Measurements from ENCODE around the gene KIRREL3. TPM values are rescaled to one million over a fixed set of nuclear protein-coding genes. Genes with fewer than 3 reads are reported as not detected.

Gene KIRREL3
- total RNA-seq, 4 donors from 2014 or later, result 0.82 to 15.7 (median 1.4) TPM; not detected in 1

DNA sequence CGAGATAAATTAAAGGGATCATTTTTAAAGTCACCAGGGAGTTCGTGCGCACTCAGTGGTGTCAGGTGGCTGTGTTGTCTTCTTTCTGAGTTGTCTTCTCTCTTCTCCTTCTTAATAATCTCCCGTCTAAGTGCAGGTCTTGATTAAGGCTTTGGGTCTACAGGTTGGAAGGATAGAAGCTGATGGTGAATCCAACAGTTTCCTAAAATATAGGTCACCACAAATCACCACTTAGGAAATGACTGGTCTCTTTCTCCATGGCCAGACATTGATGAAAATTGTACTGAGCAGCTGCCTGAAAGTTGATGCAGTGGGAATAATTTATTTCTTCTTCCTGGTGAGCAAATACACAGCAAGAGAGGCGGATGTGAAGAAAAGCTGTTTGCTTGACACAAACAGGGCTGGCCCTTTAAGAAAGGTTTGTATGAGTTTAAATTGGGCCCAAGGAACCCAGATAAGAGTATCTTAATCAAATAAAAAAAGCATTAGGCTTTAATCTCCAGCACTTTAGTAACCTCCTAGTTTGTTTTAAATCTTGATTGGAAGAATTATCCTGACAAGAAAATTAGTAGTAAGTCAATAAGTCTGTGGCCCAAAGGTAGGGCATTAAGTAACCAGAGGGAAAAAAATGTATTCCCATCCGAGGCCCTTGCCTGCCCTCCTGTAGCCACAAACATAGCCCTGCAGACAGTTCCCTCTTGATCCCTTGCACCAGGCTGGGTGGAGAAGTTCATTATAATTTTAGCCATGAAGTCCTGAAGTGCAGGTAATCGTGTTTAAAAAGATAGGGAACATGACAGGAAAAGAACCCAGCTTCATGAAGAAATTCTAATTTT is 245.8 kb downstream of the KIRREL3 start:
- H3K27me3 ChIP-seq, result no peaks in the 10 kb centered on the region
- no peak for TF ChIP-seq EP300 (IDR thresholded peaks at IDR 0.05; ENCODE audit: low read depth)
- TF ChIP-seq, protein P1, sequence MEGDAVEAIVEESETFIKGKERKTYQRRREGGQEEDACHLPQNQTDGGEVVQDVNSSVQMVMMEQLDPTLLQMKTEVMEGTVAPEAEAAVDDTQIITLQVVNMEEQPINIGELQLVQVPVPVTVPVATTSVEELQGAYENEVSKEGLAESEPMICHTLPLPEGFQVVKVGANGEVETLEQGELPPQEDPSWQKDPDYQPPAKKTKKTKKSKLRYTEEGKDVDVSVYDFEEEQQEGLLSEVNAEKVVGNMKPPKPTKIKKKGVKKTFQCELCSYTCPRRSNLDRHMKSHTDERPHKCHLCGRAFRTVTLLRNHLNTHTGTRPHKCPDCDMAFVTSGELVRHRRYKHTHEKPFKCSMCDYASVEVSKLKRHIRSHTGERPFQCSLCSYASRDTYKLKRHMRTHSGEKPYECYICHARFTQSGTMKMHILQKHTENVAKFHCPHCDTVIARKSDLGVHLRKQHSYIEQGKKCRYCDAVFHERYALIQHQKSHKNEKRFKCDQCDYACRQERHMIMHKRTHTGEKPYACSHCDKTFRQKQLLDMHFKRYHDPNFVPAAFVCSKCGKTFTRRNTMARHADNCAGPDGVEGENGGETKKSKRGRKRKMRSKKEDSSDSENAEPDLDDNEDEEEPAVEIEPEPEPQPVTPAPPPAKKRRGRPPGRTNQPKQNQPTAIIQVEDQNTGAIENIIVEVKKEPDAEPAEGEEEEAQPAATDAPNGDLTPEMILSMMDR (IDR thresholded peaks at IDR 0.05), result no peak
- no peak for TF ChIP-seq POLR2AphosphoS5 (IDR thresholded peaks at IDR 0.05)
- no peak for TF ChIP-seq POLR2A (IDR thresholded peaks at IDR 0.05)
- in situ Hi-C loops (cut with MboI; ENCODE audit: low pct_ligation_motif_present in 1 of 4, low pct_unique_long_range_greater_than_20kb in 1 of 4, low sequenced_read_pairs in 3 of 4) (no loop called here), intact Hi-C loops (cut with DNase I; ENCODE audit: low total_unique reads) (no loop called here)
- H3K4me1 ChIP-seq, result no peaks in the 10 kb centered on the region
- H3K4me3 ChIP-seq, result no peak overlapping the region
- DNase-seq, result no peak
- no peaks in the 10 kb centered on the region for H3K9me3 ChIP-seq
- no peak overlapping the region for H3K27ac ChIP-seq
- no peaks in the 10 kb centered on the region for H3K36me3 ChIP-seq
- 65 to 75% methylated on average over 6 to 7 of the region's 7 CpGs for WGBS, 2 donors (ENCODE audit: low coverage in 1 of 2)

- 63 to 80% methylated on average over 1 of the region's 1 CpG for WGBS, 2 donors (ENCODE audit: low coverage in 1 of 2)
- no peak for TF ChIP-seq EP300 (IDR thresholded peaks at IDR 0.05; ENCODE audit: low read depth)
- TF ChIP-seq POLR2A (IDR thresholded peaks at IDR 0.05), result no peak
- TF ChIP-seq, protein P1 (IDR thresholded peaks at IDR 0.05), result no peak
- no peak for TF ChIP-seq POLR2AphosphoS5 (IDR thresholded peaks at IDR 0.05)
- DNase-seq, result no peak
- Histone ChIP-seq H3K27ac (no peak overlapping the region), H3K4me1 (no peaks in the 10 kb centered on the region), H3K27me3 (no peaks in the 10 kb centered on the region), H3K4me3 (no peak overlapping the region), H3K9me3 (no peaks in the 10 kb centered on the region), H3K36me3 (no peaks in the 10 kb centered on the region)
- intact Hi-C loops (cut with DNase I; ENCODE audit: low total_unique reads), result no loop called here
- in situ Hi-C loops (cut with MboI; ENCODE audit: low pct_ligation_motif_present in 1 of 4, low pct_unique_long_range_greater_than_20kb in 1 of 4, low sequenced_read_pairs in 3 of 4), result no loop called here
Observed at GRCh38 chr11:126753990-126754389, 246.6 kb downstream of the KIRREL3 start.

DNA sequence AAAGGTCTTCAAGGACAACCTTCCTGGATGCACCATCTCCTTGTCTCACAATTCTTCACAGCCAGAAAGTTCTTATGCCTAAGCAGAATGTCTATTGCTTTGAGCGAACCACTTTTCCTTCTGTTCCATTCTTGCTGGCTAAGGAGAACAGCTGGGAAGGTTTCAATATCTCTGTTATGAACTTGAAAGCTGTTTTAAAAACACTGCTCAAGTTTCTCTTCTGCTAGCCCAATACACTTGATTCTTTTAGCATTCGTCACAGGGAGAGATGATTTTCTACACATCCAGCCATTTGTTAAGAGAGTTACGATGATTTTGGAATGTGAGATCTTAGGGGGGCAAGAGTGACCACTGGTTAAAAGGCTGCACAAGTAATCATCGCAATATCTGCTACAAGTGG is 249.3 kb downstream of the KIRREL3 start:
- 46 to 85% methylated on average over 4 of the region's 4 CpGs for WGBS, 2 donors (ENCODE audit: low coverage in 1 of 2)
- Histone ChIP-seq H3K27ac (no peak overlapping the region), H3K36me3 (no peaks in the 10 kb centered on the region), H3K4me3 (no peak overlapping the region), H3K9me3 (no peaks in the 10 kb centered on the region), H3K27me3 (no peaks in the 10 kb centered on the region), H3K4me1 (no peaks in the 10 kb centered on the region)
- no peak for TF ChIP-seq POLR2AphosphoS5 (IDR thresholded peaks at IDR 0.05)
- TF ChIP-seq POLR2A (IDR thresholded peaks at IDR 0.05), result no peak
- no peak for TF ChIP-seq EP300 (IDR thresholded peaks at IDR 0.05; ENCODE audit: low read depth)
- TF ChIP-seq, protein P1 (IDR thresholded peaks at IDR 0.05), result no peak
- intact Hi-C loops (cut with DNase I; ENCODE audit: low total_unique reads) (no loop called here), in situ Hi-C loops (cut with MboI; ENCODE audit: low pct_ligation_motif_present in 1 of 4, low pct_unique_long_range_greater_than_20kb in 1 of 4, low sequenced_read_pairs in 3 of 4) (no loop called here)
- DNase-seq, result no peak

DNA sequence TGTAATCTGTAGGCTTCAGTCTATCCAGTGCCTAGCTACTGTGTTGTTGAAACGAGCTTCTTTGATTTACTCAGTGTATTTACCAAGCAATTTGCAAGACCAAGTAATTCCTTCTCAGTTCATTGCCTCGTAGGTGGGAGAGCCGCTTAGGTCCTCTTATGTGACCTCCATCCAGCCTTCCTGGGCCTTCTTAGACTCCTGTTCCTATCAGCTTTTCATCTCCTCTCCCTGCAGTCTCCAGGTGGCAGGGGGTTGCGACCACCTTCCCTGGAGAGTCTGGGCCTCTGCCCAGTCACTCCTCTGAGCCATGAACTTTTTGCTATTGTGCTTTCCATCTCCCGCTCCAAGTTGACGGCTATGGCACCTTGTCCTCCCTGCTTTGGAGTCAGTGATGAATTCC is 251.8 kb downstream of the KIRREL3 start:
- Histone ChIP-seq H3K27me3 (no peaks in the 10 kb centered on the region), H3K27ac (no peak overlapping the region), H3K4me1 (no peaks in the 10 kb centered on the region), H3K36me3 (no peaks in the 10 kb centered on the region), H3K9me3 (no peaks in the 10 kb centered on the region), H3K4me3 (no peak overlapping the region)
- DNase-seq, result no peak
- in situ Hi-C loops (cut with MboI; ENCODE audit: low pct_ligation_motif_present in 1 of 4, low pct_unique_long_range_greater_than_20kb in 1 of 4, low sequenced_read_pairs in 3 of 4) (no loop called here), intact Hi-C loops (cut with DNase I; ENCODE audit: low total_unique reads) (no loop called here)
- TF ChIP-seq POLR2A (IDR thresholded peaks at IDR 0.05) (no peak), EP300 (IDR thresholded peaks at IDR 0.05; ENCODE audit: low read depth) (no peak), POLR2AphosphoS5 (IDR thresholded peaks at IDR 0.05) (no peak)
- TF ChIP-seq, protein P1 (IDR thresholded peaks at IDR 0.05), result no peak
- WGBS, 2 donors (ENCODE audit: low coverage in 1 of 2), result 78 to 79% methylated on average over 4 to 6 of the region's 6 CpGs
